Measurements from ENCODE around the gene PRR13. TPM values are rescaled to one million over a fixed set of nuclear protein-coding genes. Genes with fewer than 3 reads are reported as not detected.

PRR13 gene, protein sequence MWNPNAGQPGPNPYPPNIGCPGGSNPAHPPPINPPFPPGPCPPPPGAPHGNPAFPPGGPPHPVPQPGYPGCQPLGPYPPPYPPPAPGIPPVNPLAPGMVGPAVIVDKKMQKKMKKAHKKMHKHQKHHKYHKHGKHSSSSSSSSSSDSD
- 26.7 and 33.9 TPM in 2 replicates for total RNA-seq

DNA sequence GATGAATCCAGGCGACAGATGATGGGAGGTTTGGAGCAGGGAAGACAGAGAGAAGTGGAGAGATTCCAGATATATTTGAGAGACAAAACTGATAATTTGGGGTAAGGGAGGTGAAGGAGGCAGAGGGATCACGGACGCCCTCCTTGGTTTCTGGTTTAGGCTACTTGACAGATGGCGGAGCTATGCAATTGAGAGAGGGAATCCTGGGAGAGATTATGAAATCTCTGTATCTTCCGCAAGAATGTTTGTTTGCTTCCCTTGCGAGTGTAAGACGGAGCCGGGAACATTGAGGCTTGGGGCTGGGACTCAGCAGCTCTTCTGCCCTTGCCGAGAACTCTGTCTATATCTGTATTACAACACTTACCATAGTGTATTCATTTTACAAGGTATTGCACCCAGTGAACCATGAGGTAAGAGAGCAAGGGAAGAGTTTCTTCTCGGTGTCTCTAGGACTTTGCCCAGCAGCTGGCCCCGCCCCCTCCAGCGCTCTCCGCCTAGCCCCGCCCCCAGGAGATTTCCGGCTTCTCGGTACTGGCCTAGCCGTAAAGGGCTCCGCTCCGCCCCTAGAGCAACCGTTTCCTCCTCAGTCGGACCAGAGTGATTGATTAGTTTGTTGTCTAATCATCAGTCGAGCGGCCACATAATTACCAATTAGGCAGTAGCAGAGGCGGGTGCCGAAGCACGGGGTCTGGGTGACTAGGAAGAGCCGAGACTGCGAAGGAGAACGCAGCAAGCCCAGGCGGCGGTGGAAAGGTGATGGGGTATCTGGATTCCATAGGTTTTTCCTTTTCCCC is at the start of gene PRR13:
Gene PRR13, plus strand, starts transcription at position 695 of the 794 bp plus-strand sequence. CDS start 981 bp downstream, outside the sequence.

DNA sequence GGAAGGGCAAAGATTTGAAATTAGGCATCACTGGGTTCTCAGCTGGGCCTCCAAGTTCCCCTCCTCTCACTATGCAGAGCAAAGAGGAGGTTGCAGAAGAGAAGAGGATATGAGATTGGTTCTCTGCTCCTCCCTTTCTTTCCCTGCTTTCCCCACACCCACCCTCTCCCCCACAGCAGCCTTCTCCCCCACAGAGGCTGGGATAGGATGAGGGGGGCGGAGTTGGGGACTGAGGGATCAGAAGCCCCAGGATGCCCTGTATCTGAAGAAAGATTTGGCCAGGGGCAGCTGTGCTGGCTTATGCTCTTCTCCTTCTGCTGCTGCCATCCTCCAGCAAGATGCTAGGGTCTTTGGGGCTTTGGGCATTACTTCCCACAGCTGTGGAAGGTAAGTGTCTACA is 17.9 kb upstream of the PRR13 start, which contains the start of gene AMHR2:
Gene AMHR2, plus strand, starts transcription at position 259 of the 400 bp plus-strand sequence. Its CDS starts 80 bp downstream, at position 339.

DNA sequence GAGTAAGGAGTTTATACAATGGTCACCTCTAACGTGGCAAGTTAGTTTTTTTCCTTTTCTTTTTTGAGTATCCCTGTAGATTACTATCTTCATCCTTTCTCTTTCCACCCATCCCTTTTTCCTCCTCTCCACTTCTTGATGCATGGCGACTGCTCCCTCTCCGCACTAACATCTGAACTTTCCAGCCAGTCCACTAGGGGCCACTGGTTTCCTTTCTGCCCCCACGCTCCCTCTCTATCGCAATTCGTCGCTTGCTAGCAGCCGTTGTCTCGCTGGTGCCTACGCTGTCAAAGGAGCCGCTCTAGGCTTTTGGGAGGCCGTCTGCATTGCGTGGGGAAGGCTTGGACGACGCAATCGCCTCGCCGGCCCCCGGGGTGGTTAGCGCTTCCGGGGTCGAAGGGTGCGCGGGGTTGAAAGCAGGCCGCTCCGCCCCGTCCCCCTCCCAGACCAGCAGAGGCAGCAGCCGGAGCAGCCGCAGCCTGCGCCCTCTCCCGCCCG is 10.2 kb downstream of the PRR13 start, which contains the start of gene PCBP2:
Gene PCBP2, plus strand, starts transcription at position 442 of the 498 bp plus-strand sequence. CDS start 2,699 bp downstream, outside the sequence.

Other genes starting within 250 kb of the PRR13 start
- gene ITGB7, start 234.5 kb upstream of the PRR13 start, total RNA-seq: 3.4 and 9.4 TPM in 2 replicates
- 35.9 and 65.4 TPM in 2 replicates for gene RARG, start 209.5 kb upstream of the PRR13 start, total RNA-seq
- 0.64 and 1.4 TPM in 2 replicates for gene ESPL1, start 173.4 kb upstream of the PRR13 start, total RNA-seq
- 326 and 408 TPM in 2 replicates for gene PFDN5, start 146.2 kb upstream of the PRR13 start, total RNA-seq
- gene MYG1, start 142.0 kb upstream of the PRR13 start, total RNA-seq: 34.5 and 43.1 TPM in 2 replicates
- gene AAAS, start 120.1 kb upstream of the PRR13 start, total RNA-seq: 26.2 and 26.7 TPM in 2 replicates
- gene SP7, start 105.4 kb upstream of the PRR13 start, total RNA-seq: not detected in 2 replicates
- gene SP1, start 61.6 kb upstream of the PRR13 start, total RNA-seq: 19.3 and 34.3 TPM in 2 replicates
- gene AMHR2, start 17.9 kb upstream of the PRR13 start, total RNA-seq: not detected in 2 replicates
- gene PCBP2, start 10.4 kb downstream of the PRR13 start, total RNA-seq: 176 and 182 TPM in 2 replicates
- gene MAP3K12, start 57.7 kb downstream of the PRR13 start, total RNA-seq: 4.7 and 5.3 TPM in 2 replicates
- gene TARBP2, start 59.5 kb downstream of the PRR13 start, total RNA-seq: 37.9 and 39.3 TPM in 2 replicates
- not detected in 2 replicates for gene NPFF, start 65.8 kb downstream of the PRR13 start, total RNA-seq
- 3.6 and 4.1 TPM in 2 replicates for gene ATF7, start 184.6 kb downstream of the PRR13 start, total RNA-seq
- gene ATP5MC2, start 234.3 kb downstream of the PRR13 start, total RNA-seq: 77.6 and 160 TPM in 2 replicates

Data from tracheal epithelial cell (primary cell).